Activated naive CD8-positive, alpha-beta T cell treated with anti-CD3 and anti-CD28 coated beads, Interleukin-2, amount 50 U/mL, for 24 hours (primary cell): ENCODE results near the gene SLC6A18.

Source experiments
- ATAC-seq: fragments of 150-1000 bp; cut with Tn5 transposase; one replicate; pipeline ENCODE4 v1.10.0; 2021
- DNase-seq: peaks from one replicate; pipeline ENCODE4 v3.0.0; 2021
- H3K27ac Mint-ChIP-seq: one replicate; pipeline ENCODE4 v1.8.0; 2021; ENCODE audit warnings: mild to moderate bottlenecking, mixed read lengths
- H3K27me3 Mint-ChIP-seq: one replicate; pipeline ENCODE4 v1.8.0; 2021; ENCODE audit warnings: mixed read lengths
- H3K36me3 Mint-ChIP-seq: one replicate; pipeline ENCODE4 v1.8.0; 2021; ENCODE audit warnings: low read depth, mixed read lengths
- H3K4me1 Mint-ChIP-seq: one replicate; pipeline ENCODE4 v1.8.0; 2021; ENCODE audit warnings: mixed read lengths
- H3K4me3 Mint-ChIP-seq: one replicate; pipeline ENCODE4 v1.8.0; 2021; ENCODE audit warnings: mild to moderate bottlenecking, moderate library complexity, mixed read lengths
- H3K9me3 Mint-ChIP-seq: one replicate; pipeline ENCODE4 v1.8.0; 2021; ENCODE audit warnings: mixed read lengths

Gene SLC6A18

DNA sequence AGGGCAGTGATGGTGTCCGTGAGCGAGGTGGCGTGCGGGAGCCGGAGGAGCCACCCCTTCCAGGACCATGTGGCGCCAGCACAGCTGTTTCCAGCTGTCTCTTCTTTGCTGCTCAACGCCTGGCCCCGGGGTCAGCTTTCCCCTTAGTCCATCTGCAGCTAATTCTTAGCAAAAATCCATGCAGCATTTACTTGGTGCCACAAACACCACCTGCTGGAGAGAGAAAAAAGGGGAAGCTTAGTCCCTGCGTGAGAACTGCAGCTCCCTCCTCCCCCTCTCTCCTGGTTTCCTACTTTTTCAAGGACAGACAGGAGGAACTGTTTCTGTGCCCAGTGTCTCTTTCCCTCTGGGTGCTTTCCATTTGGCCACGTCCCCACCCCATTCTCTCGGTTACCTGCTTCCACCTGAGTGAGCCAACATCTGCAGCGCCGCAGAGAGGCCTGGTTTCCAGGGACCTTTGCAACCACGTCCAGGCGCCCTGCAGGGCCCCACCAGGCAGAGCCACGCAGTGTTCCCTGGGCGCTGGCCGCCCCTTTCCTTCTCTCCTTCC lies 20.4 kb upstream of the SLC6A18 start:
- no peaks in the 10 kb centered on the region for H3K36me3 Mint-ChIP-seq
- H3K4me3 Mint-ChIP-seq = no peak overlapping the region
- peaks cover 3% of the 10 kb centered on the region for H3K27me3 Mint-ChIP-seq
- DNase-seq (no peak), ATAC-seq (no peak)
- H3K4me1 Mint-ChIP-seq = no peaks in the 10 kb centered on the region
- no peak overlapping the region for H3K27ac Mint-ChIP-seq
- no peaks in the 10 kb centered on the region for H3K9me3 Mint-ChIP-seq

DNA sequence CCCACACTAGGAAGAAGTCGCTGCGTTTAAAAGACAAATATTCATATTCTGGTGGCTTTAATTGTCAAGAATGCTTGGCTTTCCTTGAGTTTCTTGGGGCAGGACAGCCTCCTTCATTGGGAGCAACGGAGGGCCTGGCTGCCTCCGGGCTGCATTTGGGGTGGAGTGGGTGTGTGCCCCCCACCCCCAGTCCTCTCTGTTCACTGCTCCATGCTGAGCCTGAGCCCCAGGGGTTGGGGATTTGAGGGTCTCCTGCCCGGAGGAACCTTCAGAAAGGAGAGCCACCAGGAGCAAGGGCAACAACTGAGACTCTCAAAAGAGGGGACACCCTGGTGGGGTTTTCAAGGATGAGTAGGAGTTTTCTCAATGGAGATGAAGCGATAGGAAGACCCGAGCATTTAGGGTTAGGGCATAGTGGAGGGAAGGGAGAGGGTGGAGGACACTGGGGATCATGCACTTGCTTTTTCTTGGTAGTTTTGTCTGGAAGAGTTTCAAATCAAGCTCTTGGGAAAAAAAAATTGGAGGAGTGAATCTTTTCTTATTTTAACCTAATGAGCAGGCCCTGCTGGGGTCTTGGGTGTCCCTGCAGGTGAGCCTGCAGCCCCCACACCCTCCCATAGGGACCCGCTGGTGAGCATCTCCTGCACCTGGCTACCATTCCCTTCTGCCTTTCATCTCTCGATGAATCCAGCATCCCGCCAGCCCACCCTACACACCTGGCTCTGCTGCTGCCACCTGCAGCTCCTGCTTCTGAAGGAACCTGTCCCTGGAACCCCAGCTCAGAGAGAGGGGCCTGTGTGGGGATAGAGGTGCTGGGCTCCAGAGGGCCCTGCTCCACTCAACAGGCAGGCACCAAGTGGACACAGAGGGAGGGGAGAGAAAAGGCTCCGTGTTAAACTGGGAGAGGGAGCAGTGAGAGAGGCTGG lies 19.7 kb upstream of the SLC6A18 start:
- no peak overlapping the region for H3K4me3 Mint-ChIP-seq
- H3K4me1 Mint-ChIP-seq = no peaks in the 10 kb centered on the region
- no peak overlapping the region for H3K27ac Mint-ChIP-seq
- no peaks in the 10 kb centered on the region for H3K9me3 Mint-ChIP-seq
- ATAC-seq (no peak), DNase-seq (no peak)
- H3K36me3 Mint-ChIP-seq = no peaks in the 10 kb centered on the region
- peaks cover 3% of the 10 kb centered on the region for H3K27me3 Mint-ChIP-seq

DNA sequence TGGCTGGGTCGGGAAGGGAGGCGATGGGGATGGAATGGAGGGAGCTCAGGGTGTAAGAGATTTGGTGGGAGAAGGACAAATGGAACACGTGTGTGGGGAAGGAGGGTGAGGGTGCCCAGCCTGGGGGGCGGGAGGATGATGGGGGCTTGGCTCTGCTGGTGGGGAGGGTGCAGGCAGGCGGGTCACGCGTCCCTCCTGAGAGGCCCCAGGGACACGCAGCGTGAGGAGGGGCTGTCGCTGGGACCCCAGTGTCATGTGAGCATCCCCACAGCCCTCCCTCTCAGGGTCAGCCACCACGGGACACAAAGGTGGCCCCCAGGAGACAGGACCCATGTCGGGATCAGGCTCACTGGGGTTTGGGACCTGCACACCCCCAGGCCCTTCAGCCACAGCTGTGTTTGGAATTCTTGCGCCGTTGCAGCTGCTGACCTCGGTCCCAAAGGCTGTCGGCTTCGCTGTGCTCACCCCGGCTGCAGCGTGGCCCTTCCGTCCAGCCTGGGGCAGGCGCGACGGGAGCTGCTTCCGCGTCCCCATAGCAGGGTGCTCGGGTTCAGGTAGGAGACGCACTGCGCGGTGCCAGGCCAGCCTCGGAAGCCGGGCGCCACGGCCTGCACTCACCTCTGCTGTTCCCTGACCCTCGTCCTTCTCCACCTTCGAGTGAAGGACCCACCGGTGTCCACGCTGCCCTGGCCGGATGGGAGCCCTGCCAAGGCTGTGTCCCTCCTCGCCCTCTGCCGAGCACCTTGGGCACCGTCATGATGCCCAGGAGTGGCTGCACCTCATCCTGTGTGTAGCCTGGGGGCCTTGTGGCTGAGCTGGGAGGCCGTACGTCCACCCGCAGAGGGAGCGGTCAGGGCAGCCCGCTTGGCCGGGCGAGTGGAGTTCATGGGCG lies 18.4 kb upstream of the SLC6A18 start:
- peaks cover 3% of the 10 kb centered on the region for H3K27me3 Mint-ChIP-seq
- no peak overlapping the region for H3K4me3 Mint-ChIP-seq
- DNase-seq (no peak), ATAC-seq (no peak)
- no peaks in the 10 kb centered on the region for H3K4me1 Mint-ChIP-seq
- H3K9me3 Mint-ChIP-seq = no peaks in the 10 kb centered on the region
- no peak overlapping the region for H3K27ac Mint-ChIP-seq
- H3K36me3 Mint-ChIP-seq = no peaks in the 10 kb centered on the region

DNA sequence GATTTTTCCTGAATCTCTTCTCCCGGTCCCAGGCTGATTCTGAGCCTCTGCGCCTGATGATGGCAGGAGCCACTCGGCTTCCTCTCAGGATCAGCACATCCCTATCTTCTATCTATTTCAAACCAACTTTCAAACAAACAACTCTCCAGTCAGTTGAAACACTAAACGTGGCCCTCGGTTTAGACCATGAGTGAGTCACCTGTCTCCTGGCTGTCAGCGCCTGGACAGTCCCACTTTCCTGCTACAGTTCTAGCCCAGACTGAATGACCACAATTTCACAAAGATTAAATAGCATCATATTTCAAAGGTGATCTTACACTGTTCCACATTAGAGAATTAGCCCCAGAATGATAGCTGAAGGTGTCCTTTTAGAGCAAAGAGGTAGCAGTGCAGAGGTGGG lies 17.6 kb upstream of the SLC6A18 start:
- ATAC-seq = no peak
- H3K36me3 Mint-ChIP-seq = no peaks in the 10 kb centered on the region

DNA sequence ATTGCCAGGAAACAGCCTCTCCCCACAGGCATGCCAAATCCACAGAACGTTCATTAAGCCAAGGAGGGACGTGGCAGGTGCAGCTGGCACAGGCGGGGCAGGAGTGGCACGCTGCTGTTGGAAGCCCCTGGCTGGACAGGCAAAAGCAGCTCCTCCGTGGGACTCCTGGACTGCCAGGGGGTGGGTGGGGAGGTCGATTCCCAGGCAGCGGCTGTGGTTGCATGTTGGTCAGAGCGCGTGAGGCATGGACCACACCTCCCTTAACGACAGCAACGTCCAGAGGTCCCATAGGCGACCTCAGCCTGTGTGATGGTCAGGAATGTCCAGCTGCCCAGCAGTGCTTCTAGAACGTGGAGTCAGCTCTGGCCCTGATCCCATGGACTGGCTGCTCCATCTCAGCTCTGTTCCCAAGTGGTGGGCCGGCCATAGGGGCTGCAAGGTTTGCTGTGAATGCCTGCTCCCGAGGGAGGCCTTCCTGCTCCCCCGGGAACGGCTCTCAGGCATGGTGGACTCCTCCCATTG lies 16.9 kb upstream of the SLC6A18 start:
- no peaks in the 10 kb centered on the region for H3K36me3 Mint-ChIP-seq
- no peaks in the 10 kb centered on the region for H3K9me3 Mint-ChIP-seq
- H3K27ac Mint-ChIP-seq = no peak overlapping the region
- no peaks in the 10 kb centered on the region for H3K4me1 Mint-ChIP-seq
- H3K27me3 Mint-ChIP-seq = peaks cover 3% of the 10 kb centered on the region
- DNase-seq (no peak), ATAC-seq (no peak)
- H3K4me3 Mint-ChIP-seq = no peak overlapping the region

More for the DNA sequence above, 17.6 kb upstream of the SLC6A18 start:
- DNase-seq = no peak
- Mint-ChIP-seq H3K4me1 (no peaks in the 10 kb centered on the region), H3K27ac (no peak overlapping the region), H3K4me3 (no peak overlapping the region), H3K9me3 (no peaks in the 10 kb centered on the region), H3K27me3 (peaks cover 3% of the 10 kb centered on the region)

DNA sequence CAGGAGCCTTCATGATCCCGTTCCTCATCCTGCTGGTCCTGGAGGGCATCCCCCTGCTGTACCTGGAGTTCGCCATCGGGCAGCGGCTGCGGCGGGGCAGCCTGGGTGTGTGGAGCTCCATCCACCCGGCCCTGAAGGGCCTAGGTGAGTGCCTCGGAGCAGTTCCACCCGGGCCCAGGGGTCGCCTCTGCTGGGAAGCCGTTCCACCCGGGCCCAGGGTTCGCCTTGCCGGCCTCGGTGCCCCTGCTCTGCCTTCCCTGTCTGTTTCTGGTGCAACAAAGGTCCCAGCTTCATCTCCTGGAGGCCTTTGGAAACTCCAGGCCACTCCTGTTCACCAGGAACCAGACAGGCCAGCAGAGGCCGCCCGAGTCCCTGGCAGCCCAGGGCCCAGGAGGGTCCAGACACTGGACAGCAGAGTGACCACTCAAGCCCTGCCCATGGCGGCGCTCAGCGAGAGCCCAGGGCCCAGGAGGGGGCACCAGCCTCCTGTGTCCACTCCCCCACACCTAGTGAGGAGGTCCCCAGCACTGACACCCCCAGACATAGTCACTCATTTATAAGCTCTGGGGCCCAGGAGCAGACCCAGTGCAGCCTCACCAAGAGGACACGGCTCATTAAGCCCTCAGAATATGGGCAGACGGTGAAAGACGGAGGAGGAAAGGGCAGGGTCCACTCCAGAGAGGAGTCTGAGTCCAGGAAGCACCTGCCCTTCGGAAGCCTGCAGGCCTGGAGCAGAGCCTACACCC lies 16.3 kb upstream of the SLC6A18 start:
- Mint-ChIP-seq H3K4me1 (no peaks in the 10 kb centered on the region), H3K27me3 (peaks cover 3% of the 10 kb centered on the region), H3K36me3 (no peaks in the 10 kb centered on the region), H3K9me3 (no peaks in the 10 kb centered on the region), H3K4me3 (no peak overlapping the region), H3K27ac (no peak overlapping the region)
- ATAC-seq (no peak), DNase-seq (no peak)

DNA sequence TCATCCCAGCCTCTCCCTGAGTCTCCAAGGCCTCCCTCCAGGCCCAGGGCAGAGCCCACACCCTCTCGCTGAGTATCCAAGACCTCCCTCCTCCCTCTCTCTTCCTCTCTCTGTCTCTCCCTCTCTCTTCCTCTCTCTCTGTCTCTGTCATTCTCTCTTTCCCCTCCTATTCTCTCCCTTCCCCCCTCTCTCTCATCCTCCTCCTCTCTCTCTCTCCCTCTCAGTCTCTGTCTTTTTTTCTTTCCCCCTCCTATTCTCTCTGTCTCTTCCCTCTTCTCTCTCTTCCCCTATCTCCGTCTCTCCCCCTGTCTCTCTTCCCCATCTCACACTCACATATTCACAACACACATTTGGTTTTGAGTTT lies 15.7 kb upstream of the SLC6A18 start:
- ATAC-seq = no peak
- Mint-ChIP-seq H3K27me3 (peaks cover 3% of the 10 kb centered on the region), H3K36me3 (no peaks in the 10 kb centered on the region), H3K9me3 (no peaks in the 10 kb centered on the region), H3K4me3 (no peak overlapping the region), H3K4me1 (no peaks in the 10 kb centered on the region), H3K27ac (no peak overlapping the region)
- DNase-seq = no peak

DNA sequence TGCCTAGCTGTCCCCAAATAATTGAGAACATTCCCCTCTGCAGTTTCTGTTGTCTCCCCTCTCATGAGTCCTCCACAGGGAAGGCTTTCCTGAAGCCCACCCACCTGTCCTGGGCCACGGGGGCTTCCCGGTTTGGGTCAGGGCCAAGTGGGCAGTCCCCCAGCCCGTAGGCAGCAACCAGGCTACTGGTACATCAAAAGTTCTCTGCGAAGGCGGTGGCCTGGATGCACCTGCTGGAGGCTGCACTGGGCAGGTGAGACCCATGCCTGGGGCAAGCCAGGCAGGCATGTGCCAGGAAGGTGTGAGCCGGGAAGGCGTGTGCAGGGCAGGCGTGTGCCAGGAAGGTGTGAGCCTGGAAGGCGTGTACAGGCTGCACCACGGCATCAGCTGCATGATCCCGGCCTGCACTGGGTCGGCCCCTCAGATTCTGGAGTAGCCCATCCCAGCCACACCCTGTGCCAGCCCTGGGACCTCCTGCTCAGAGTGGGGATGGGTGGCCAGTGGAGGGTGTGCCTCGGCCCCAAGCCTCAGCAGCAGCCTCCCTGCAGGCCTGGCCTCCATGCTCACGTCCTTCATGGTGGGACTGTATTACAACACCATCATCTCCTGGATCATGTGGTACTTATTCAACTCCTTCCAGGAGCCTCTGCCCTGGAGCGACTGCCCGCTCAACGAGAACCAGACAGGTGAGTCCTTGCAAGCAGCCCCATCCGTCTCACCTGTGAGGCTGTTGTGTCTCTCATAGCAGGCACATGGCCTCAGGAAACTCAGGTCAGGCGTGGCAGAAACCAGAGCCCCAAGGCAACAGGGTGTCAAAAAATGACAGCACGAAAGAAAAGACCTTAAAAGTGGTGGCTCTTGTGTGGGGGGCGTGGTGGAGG lies 15.0 kb upstream of the SLC6A18 start:
- Mint-ChIP-seq H3K36me3 (no peaks in the 10 kb centered on the region), H3K4me1 (no peaks in the 10 kb centered on the region), H3K9me3 (no peaks in the 10 kb centered on the region), H3K27me3 (peaks cover 3% of the 10 kb centered on the region), H3K4me3 (no peak overlapping the region), H3K27ac (no peak overlapping the region)
- no peak for ATAC-seq
- DNase-seq = no peak

DNA sequence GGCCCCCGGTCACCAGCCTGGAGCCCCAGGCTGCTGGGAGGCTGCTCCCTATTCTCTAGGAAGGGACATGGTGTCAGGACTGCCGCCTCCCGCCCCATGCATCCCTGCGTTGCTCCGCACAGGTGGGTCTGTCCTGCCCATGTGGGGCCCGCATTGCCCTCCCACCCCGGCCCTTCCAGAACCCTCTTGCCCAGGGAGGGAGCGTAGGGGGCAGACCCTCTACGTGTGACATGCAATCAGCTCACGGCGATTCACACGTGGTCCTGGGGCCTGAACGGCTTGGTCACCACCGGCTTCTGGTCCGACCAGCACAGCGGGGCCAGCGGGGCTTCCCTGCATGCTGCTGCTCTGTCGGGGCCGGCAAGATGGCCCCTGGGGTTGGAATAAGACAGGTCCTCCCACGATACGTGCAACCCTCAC lies 14.3 kb upstream of the SLC6A18 start:
- no peak for DNase-seq
- no peak overlapping the region for H3K4me3 Mint-ChIP-seq
- no peak overlapping the region for H3K27ac Mint-ChIP-seq
- no peaks in the 10 kb centered on the region for H3K36me3 Mint-ChIP-seq
- H3K27me3 Mint-ChIP-seq = no peaks in the 10 kb centered on the region
- H3K9me3 Mint-ChIP-seq = no peaks in the 10 kb centered on the region
- no peaks in the 10 kb centered on the region for H3K4me1 Mint-ChIP-seq
- ATAC-seq = no peak

DNA sequence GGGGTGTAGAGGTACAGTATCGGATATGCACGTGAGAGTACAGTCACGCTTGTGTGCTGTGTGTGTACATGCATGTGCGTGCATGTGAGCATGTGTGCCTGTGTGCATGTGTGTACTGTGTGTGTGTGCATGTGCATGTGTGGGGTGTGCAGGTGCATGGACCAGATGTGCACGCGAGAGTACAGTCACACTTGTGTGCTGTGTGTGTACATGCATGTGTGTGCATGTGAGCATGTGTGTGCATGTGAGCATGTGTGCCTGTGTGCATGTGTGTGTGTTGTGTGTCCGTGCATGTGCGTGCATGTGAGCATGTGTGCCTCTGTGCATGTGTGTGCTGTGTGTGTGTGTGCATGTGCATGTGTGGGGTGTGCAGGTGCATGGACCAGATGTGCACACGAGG lies 13.5 kb upstream of the SLC6A18 start:
- no peaks in the 10 kb centered on the region for H3K9me3 Mint-ChIP-seq
- H3K27ac Mint-ChIP-seq = no peak overlapping the region
- no peak for ATAC-seq
- H3K4me3 Mint-ChIP-seq = no peak overlapping the region
- DNase-seq = no peak
- no peaks in the 10 kb centered on the region for H3K4me1 Mint-ChIP-seq
- H3K36me3 Mint-ChIP-seq = no peaks in the 10 kb centered on the region
- no peaks in the 10 kb centered on the region for H3K27me3 Mint-ChIP-seq

DNA sequence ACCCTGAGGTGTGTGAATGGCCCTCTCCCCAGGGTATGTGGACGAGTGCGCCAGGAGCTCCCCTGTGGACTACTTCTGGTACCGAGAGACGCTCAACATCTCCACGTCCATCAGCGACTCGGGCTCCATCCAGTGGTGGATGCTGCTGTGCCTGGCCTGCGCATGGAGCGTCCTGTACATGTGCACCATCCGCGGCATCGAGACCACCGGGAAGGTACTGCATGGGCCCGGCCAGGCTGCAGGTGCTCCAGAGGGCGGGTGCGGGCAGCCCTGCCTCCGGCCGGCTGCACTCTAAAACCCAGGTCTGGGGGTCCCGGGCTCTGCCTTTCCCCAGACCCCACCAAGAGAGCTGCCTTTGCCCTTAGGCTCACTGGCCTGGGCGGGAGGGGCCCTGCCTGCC lies 12.9 kb upstream of the SLC6A18 start:
- H3K4me3 Mint-ChIP-seq = no peak overlapping the region
- no peaks in the 10 kb centered on the region for H3K4me1 Mint-ChIP-seq
- H3K27me3 Mint-ChIP-seq = no peaks in the 10 kb centered on the region
- no peaks in the 10 kb centered on the region for H3K9me3 Mint-ChIP-seq
- no peak for DNase-seq
- no peak overlapping the region for H3K27ac Mint-ChIP-seq
- ATAC-seq = no peak
- H3K36me3 Mint-ChIP-seq = no peaks in the 10 kb centered on the region

DNA sequence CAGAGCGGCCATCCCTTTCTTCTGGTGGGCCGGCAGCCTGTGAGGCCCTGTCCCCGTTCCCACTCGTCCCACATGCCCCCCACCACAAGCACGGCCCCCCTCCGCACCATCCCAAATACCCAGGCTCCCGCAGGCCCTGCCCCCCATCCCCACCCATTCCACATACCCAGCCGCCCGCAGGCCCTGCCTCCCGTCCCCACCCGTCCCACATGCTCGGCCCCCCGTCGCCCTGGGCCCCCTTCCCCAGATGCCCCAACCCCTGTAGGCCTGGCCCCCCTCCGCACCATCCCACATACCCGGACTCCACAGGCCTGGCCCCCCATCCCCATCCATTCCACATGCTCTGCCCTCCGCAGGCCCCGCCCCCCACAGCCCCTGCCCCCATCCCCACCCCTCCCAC lies 12.3 kb upstream of the SLC6A18 start:
- no peaks in the 10 kb centered on the region for H3K27me3 Mint-ChIP-seq
- no peaks in the 10 kb centered on the region for H3K4me1 Mint-ChIP-seq
- DNase-seq (no peak), ATAC-seq (no peak)
- H3K4me3 Mint-ChIP-seq = no peak overlapping the region
- no peaks in the 10 kb centered on the region for H3K36me3 Mint-ChIP-seq
- H3K27ac Mint-ChIP-seq = no peak overlapping the region
- no peaks in the 10 kb centered on the region for H3K9me3 Mint-ChIP-seq

DNA sequence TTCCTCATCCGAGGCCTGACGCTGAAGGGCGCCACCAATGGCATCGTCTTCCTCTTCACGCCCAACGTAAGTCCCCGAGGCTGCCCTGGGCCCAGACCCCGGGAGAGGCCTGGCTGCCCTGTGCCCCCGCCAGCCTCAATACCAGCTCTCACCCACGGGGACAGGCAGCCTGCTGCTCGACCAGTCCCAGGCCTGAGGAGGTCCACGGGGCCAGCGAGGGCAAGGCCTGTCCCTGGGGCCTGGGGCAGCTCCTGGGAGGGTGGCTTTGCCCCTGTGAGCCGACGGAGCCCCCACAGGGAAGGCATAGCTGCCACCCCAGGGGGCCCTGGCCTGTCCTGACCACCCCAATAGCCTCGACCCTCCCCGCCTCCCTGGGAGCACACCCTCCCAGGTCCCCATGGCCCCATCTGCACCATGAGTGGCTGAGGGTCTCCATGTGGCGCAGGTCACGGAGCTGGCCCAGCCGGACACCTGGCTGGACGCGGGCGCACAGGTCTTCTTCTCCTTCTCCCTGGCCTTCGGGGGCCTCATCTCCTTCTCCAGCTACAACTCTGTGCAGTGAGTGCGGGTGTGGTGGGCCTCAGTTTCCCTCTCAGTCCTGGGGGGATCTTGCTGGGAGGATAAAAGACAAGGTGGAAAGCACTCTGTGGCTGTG lies 11.5 kb upstream of the SLC6A18 start:
- no peaks in the 10 kb centered on the region for H3K36me3 Mint-ChIP-seq
- DNase-seq = no peak
- no peak overlapping the region for H3K27ac Mint-ChIP-seq
- H3K9me3 Mint-ChIP-seq = no peaks in the 10 kb centered on the region
- ATAC-seq = no peak
- no peak overlapping the region for H3K4me3 Mint-ChIP-seq
- H3K27me3 Mint-ChIP-seq = no peaks in the 10 kb centered on the region
- no peaks in the 10 kb centered on the region for H3K4me1 Mint-ChIP-seq
